Measurements from ENCODE around the gene PRR20G.

DNA sequence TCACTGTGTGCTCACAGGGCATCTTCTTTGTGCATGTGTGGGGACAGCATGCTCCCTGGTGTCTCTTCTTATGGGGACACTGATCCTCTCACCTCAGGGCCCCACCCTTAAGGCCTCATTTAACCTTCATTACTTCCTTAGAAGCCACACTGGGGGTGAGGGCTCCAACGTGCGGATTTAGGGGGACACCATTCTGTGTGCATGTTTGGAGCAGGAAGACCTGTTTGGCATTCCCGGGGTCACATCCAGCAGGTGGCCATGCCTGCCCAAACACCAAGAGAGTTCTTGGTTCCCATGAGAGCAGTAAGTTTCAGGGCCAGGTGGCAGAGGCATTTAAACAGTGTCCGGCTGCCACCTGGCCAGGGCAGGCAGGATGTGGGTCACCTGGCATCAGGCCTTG, 24.8 kb downstream of the PRR20G start:
- TF ChIP-seq, protein P1, sequence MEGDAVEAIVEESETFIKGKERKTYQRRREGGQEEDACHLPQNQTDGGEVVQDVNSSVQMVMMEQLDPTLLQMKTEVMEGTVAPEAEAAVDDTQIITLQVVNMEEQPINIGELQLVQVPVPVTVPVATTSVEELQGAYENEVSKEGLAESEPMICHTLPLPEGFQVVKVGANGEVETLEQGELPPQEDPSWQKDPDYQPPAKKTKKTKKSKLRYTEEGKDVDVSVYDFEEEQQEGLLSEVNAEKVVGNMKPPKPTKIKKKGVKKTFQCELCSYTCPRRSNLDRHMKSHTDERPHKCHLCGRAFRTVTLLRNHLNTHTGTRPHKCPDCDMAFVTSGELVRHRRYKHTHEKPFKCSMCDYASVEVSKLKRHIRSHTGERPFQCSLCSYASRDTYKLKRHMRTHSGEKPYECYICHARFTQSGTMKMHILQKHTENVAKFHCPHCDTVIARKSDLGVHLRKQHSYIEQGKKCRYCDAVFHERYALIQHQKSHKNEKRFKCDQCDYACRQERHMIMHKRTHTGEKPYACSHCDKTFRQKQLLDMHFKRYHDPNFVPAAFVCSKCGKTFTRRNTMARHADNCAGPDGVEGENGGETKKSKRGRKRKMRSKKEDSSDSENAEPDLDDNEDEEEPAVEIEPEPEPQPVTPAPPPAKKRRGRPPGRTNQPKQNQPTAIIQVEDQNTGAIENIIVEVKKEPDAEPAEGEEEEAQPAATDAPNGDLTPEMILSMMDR (IDR thresholded peaks at IDR 0.05) = no peak
- TF ChIP-seq POLR2A (IDR thresholded peaks at IDR 0.05) = no peak
- no peak for TF ChIP-seq POLR2AphosphoS5 (IDR thresholded peaks at IDR 0.05)
